Testis (tissue), 3 donors: ENCODE measurements around the gene KDM4C. TPM values are rescaled to one million over a fixed set of nuclear protein-coding genes. Genes with fewer than 3 reads are reported as not detected.

Experiments
- DNase-seq: peaks from one replicate; pipeline ENCODE4 v3.0.0-alpha.2; 2019
- H3K27ac ChIP-seq, 2 donors: fragments of 200-600 bp; sonication (generic); one replicate each; pipeline ENCODE4 v1.5.1; 2019
- H3K27me3 ChIP-seq: fragments of 200-600 bp; sonication (generic); one replicate; pipeline ENCODE4 v1.5.1; 2019
- H3K36me3 ChIP-seq: fragments of 200-600 bp; sonication (generic); one replicate; pipeline ENCODE4 v1.5.1; 2017; ENCODE audit warnings: low read depth; ENCODE audit errors: missing control alignments
- H3K4me1 ChIP-seq: fragments of 200-600 bp; sonication (generic); one replicate; pipeline ENCODE4 v1.5.1; 2019
- H3K4me3 ChIP-seq, 2 donors: fragments of 200-600 bp; sonication (generic); one replicate each; pipeline ENCODE4 v1.5.1; 2017 to 2019
- H3K9me3 ChIP-seq: fragments of 200-600 bp; sonication (generic); one replicate; pipeline ENCODE4 v1.5.1; 2017
- CTCF ChIP-seq, 3 experiments: fragments of 450-650 bp in 2 of 3; fragments of 200-600 bp in 1 of 3; sonication (generic) in 1 of 3; IDR thresholded peaks; one replicate each; pipeline ENCODE4 v1.5.1; 2016 to 2019; ENCODE audit warnings: antibody characterized with exemption in 3 of 3, mild to moderate bottlenecking in 2 of 3, moderate library complexity in 1 of 3
- POLR2A ChIP-seq: fragments of 450-650 bp; IDR thresholded peaks from one replicate; pipeline ENCODE4 v1.6.1; 2017; ENCODE audit warnings: antibody characterized with exemption, mild to moderate bottlenecking, moderate library complexity
- WGBS, 2 donors: methylation state at CpG; one replicate each; pipeline ENCODE4 v1.1.5; 2018; 5-methylcytosine and 5-hydroxymethylcytosine counted together
- intact Hi-C: fragments of 100-400 bp; cut with DNase I; formaldehyde crosslinking; loops from one replicate; pipeline ENCODE4 v1.15.1; 2023; ENCODE audit warnings: low total_unique reads
- polyA plus RNA-seq: library from polyadenylated mRNA; stranded (reverse); fragments of 350-450 nt; fragmentation: Illumina TruSeq; extraction: RNeasy Lipid Tissue Mini Kit (QIAGEN cat#74804); gene quantifications from one replicate; pipeline ENCODE4 v1.2.3, GENCODE V29; 2014; ENCODE audit warnings: low read depth, low replicate concordance; ENCODE audit not compliant: insufficient read depth
- total RNA-seq, 2 donors: library from RNA; depleted of rRNA; stranded (reverse); fragments of >200 nt; gene quantifications; one replicate each; pipeline ENCODE4 v1.2.3, GENCODE V29; 2016

The KDM4C gene
- total and polyA plus RNA-seq, 3 donors from 2014 or later, result 16.7 to 58.8 (median 48.8) TPM

- no peaks in the 10 kb centered on the region for H3K27me3 ChIP-seq
Measured at GRCh38 chr9:7154650-7155049, 396.9 kb downstream of the KDM4C start.

GRCh38 chr9:7161469-7161868 is 403.7 kb downstream of the KDM4C start:
- Histone ChIP-seq H3K27ac (peak overlapping the region in 1 of 2 donors; percentile 43), H3K36me3 (no peaks in the 10 kb centered on the region), H3K4me3 (no peak overlapping the region), H3K27me3 (no peaks in the 10 kb centered on the region), H3K9me3 (no peaks in the 10 kb centered on the region), H3K4me1 (peaks cover 27% of the 10 kb centered on the region)
- DNase-seq, result no peak
- intact Hi-C loops, result no loop called here
- TF ChIP-seq POLR2A (no peak), CTCF (IDR thresholded peaks at IDR 0.05) (no peak)
- WGBS, 2 donors, result 48 to 54% methylated on average over 2 of the region's 2 CpGs

More at GRCh38 chr9:7154650-7155049, 396.9 kb downstream of the KDM4C start:
- 55 to 58% methylated on average over 4 of the region's 4 CpGs for WGBS, 2 donors
- DNase-seq, result no peak
- Histone ChIP-seq H3K9me3 (no peaks in the 10 kb centered on the region), H3K4me1 (no peaks in the 10 kb centered on the region), H3K36me3 (no peaks in the 10 kb centered on the region), H3K27ac (no peak overlapping the region), H3K4me3 (no peak overlapping the region)
- TF ChIP-seq CTCF (IDR thresholded peaks at IDR 0.05), result no peak
- no peak for TF ChIP-seq POLR2A
- intact Hi-C loops, result no loop called here

GRCh38 chr9:7163932-7164331 is 406.2 kb downstream of the KDM4C start:
- H3K4me3 ChIP-seq, result no peak overlapping the region
- 50 to 59% methylated on average over 1 of the region's 1 CpG for WGBS, 2 donors
- peaks cover 27% of the 10 kb centered on the region for H3K4me1 ChIP-seq
- TF ChIP-seq POLR2A, result no peak
- TF ChIP-seq CTCF (IDR thresholded peaks at IDR 0.05), result no peak
- H3K27me3 ChIP-seq, result no peaks in the 10 kb centered on the region
- intact Hi-C loops, result no loop called here
- H3K36me3 ChIP-seq, result no peaks in the 10 kb centered on the region
- no peak overlapping the region for H3K27ac ChIP-seq
- no peak for DNase-seq
- no peaks in the 10 kb centered on the region for H3K9me3 ChIP-seq

DNA sequence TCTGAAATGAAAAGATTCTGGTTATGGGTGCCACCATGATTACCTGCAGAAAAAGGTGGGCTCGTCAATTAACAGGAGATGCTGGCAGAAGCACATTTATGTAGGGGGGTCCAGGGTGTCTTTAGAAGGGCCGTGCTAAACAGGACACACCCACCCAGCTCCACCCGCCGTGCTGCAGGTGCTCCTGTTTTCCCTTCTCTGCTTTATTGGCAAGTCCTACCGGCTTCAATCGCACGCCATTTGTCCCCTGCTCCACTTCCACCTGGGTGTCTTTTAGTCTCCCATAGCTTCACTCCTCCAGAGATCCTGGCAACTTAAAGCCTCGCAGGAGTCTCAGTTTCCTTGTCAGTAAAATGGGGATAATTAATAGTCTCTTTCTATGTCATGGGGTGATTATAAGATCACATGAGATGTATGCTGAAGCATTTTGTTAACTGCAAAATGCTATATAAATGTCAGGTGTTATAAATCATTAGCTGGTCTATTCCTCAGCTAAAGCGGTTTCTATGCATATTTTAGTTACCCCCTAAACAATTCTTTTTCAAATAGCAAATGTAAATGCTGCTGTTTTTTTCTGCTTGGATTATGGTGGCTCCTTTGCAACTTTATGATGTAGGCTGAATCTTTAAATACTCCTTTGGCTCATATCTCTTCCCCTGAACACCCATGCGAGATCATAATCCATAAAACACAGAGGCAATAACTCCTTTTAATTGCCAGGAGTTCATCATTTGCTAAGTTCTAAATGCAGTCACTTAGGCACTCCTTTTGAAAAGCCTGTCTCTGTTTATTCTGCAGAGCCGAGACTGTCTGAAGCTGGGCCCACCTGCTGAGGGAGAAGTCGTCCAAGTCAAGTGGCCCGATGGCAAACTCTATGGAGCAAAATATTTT is 406.9 kb downstream of the KDM4C start:
- Histone ChIP-seq H3K27me3 (no peaks in the 10 kb centered on the region), H3K27ac (peak overlapping the region in 1 of 2 donors; percentile 28), H3K4me3 (no peak overlapping the region), H3K4me1 (peaks cover 27% of the 10 kb centered on the region), H3K9me3 (no peaks in the 10 kb centered on the region), H3K36me3 (no peaks in the 10 kb centered on the region)
- no peak for TF ChIP-seq CTCF (IDR thresholded peaks at IDR 0.05)
- TF ChIP-seq POLR2A, result no peak
- no peak for DNase-seq
- intact Hi-C loops, result no loop called here
- 80 to 86% methylated on average over 13 of the region's 13 CpGs for WGBS, 2 donors
